ENCODE measurements around the gene RAB11FIP4. TPM values are rescaled to one million over a fixed set of nuclear protein-coding genes. Genes with fewer than 3 reads are reported as not detected.

Gene RAB11FIP4
- total RNA-seq, 1 donor from 2014 or later, result 4.9 TPM

DNA sequence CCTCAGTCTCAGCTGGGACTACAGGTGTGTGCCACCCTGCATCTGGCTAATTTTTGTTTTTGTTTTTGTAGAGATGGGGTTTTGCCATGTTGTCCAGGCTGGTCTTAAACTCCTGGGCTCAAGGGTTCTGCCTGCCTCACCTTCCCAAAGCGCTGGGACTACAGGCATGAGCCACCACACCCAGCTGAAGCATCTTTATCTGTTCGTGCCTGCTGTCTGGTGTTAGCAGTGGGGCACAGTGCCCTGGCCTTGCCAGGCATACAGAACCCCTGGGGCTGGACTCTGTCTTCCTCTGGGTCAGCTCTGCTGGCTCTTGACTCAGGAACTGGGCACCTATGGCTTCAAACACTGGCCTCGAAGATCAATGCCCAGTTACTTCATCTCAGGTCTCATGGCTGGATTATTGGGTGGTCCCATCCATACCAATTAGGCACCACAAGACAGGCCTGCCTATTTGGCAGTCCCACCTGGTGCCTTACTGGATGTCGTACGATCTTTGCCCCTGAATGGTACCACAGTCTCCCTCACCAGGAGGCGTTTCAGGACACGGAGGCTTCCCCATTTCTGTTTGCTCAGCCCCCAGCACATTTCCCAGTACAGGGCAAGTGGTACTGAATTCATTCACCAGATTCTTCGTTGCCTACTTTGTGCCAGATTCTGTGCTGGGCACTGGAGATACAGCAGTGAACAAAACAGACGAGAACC is 99.3 kb downstream of the RAB11FIP4 start:
- intact Hi-C loops (cut with DNase I), result no loop called here
- DNase-seq (ENCODE audit: low spot score), result no peak

DNA sequence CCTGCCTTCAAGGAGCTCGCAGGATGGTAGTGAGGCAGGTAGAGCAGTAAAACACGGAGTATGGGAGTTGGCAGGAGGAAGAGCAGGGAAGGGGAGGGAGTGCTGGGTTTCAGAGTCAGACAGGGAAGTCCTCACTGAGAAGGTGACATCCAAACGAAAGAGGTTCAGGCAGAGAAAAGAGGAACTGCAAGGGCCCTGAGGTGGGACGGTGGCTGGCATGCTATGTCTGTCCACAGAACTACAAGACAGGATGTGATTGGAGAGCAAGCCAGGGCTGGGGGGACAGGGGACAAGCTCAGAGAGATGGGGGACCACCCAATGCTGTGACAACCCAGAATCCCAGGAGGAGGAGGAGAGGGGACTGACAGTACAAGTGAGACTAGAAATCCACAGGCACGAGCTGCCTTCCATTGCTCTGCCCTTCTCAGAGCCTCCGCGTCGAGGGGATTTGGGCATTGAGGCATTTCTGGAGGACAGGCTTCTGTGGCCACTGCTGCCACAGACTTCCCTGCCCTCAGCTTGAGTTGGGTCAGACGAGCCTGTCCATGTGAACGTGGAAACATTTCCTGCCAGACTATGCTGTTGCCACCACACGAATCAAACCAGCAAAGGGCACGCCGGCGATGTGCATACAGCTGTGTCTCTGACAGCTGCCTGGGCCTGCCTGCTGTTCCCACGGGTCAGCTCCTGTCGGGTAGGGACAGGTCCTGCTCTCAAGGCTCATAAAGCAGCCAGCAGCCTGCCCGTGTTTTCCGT is 100.1 kb downstream of the RAB11FIP4 start:
- intact Hi-C loops (cut with DNase I), result no loop called here
- DNase-seq (ENCODE audit: low spot score), result no peak

DNA sequence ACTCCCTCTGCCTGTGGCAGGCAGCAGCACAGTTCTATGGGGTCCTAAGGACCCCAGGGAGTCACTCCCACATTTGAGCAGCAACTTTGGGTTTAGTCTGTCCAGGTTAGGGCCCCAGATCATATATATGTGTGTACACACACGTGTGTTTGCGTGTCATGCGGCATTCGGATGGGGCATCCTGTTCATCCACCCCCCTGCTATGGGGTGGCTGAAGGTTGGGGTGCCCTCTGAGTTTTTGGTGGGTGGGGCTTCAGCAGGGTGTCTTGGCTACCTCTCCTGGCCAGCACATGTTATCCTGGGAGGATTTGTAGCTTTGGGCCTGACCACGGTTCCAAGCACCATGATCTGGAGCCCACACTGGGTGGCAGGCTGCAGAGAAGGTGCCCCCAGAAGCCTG is 100.7 kb downstream of the RAB11FIP4 start:
- intact Hi-C loops (cut with DNase I), result no loop called here
- DNase-seq (ENCODE audit: low spot score), result no peak

DNA sequence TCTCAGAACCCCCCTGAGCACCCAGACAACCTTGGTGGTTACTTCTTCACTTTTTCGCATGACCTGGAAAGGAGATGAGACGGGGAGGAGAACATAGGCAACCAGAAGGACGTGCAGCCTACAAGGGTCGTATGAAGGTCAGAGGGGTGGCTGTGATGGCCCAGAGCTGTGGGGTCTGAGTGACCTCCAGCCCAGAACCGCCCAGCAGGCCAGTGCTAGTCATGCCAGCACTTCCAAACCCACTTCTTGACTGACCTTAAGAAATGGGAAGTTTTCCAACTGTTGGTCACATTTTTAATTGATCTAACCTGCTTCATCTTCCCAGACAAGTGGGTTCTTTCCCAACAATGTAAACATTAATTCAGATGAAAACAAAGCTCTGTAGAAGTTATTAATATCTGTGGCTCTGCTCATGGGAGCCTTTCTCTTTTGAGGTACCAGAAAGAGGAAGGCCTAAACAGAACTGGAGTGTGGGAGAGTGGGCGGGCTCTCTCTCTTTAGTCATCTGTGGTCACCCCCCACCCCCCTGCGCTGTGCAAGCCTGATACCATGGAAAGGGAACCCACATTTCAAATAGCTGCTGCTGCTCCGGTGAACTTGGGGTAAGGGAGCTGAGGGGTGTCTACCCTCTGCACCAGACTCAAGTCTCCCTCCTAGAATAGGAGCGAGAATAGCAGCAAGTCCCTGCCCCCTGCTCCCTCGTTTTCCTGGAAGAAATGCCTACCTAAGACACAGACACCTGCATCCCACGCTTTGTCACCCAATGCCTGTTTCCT is 101.6 kb downstream of the RAB11FIP4 start:
- DNase-seq (ENCODE audit: low spot score), result peak; percentile 88

DNA sequence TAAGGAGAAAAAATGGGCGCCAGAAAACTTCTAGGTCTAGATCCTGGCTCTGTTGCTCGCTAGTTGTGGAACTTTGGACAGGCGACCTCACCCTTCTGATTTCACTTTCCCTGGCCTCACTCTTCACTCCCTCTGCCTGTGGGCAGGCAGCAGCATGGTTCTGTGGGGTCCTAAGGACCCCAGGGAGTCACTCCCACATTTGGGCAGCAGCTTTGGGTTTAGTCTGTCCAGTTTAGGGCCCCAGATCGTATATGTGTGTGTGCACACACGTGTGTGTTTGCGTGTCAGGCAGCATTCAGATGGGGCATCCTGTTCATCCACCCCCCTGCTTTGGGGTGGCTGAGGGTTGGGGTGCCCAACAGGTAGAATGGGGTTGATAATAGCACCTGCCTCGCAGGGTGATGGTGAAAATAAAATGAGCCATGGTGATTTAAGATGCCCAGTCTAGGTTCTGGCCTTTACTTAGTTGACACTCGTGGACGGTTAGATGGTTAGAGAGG is 102.2 kb downstream of the RAB11FIP4 start:
- intact Hi-C loops (cut with DNase I), result no loop called here
- DNase-seq (ENCODE audit: low spot score), result no peak

More for the DNA sequence above, 101.6 kb downstream of the RAB11FIP4 start:
- intact Hi-C loops (cut with DNase I), result no loop called here

GRCh38 chr17:31494259-31495021 is 103.0 kb downstream of the RAB11FIP4 start:
- no peak for DNase-seq (ENCODE audit: low spot score)
- intact Hi-C loops (cut with DNase I), result no loop called here

DNA sequence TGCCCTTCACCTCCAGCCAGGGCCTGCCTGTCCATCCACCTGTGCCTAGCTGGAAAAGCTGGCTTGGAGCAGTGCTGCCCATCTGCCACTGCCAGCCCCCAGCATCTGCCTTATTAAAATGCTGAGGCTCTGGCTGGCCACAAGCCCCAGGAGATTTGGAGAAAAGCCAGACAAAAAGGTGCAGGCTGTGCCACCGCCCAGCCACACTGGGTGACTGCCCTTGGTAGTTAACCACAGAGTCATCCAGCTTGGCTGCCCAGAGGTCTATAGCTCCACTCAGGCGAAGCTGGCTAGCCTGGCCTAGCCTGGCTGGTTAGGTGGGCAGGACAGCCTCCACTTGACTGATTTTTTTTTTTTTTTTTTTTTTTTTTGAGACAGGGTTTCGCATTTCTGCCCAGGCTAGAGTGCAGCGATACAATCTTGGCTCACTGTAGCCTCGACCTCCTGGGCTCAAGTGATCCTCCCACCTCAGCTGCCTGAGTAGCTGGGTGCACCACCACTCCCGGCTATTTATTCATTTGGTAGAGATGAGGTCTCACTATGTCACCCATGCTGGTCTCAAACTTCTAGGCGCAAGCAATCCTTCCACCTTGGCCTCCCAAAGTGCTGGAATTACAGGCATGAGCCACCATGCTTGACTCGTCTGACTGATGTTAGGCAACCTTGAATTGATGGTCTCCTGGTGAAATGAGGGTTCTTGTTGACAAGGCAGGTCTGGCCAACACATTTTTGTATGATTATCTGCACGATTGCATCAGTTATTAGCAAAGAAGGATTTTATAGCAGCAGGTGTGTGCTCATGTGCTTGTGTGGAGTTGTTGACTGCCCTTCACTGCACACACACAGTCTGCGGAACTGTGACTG is 103.8 kb downstream of the RAB11FIP4 start:
- no peak for DNase-seq (ENCODE audit: low spot score)
- intact Hi-C loops (cut with DNase I), result no loop called here

- DNase-seq (ENCODE audit: low spot score), result no peak
These were observed 104.6 kb downstream of the RAB11FIP4 start for GRCh38 chr17:31496097-31496496.

DNA sequence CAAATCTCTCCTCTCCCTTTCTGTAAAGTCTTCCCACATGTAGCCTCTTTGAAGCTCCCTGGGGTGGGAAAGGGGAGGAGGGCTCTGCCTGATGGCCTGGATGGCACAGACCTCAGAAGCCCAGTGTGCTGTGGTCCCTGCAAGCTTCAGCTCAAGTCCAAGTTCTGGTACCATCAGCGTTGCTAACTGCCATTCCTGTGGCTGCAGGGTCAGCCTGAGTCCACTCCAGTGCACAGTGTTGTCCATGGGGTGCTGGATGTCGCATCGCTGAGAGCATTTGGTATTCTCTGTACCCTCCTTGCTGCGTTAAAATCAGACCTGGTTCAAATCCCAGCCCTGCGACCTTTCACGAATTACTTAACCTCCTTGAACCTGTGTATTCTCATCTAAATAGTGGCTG is 105.1 kb downstream of the RAB11FIP4 start:
- intact Hi-C loops (cut with DNase I), result no loop called here
- no peak for DNase-seq (ENCODE audit: low spot score)

More at GRCh38 chr17:31496097-31496496, 104.6 kb downstream of the RAB11FIP4 start:
- intact Hi-C loops (cut with DNase I), result no loop called here

DNA sequence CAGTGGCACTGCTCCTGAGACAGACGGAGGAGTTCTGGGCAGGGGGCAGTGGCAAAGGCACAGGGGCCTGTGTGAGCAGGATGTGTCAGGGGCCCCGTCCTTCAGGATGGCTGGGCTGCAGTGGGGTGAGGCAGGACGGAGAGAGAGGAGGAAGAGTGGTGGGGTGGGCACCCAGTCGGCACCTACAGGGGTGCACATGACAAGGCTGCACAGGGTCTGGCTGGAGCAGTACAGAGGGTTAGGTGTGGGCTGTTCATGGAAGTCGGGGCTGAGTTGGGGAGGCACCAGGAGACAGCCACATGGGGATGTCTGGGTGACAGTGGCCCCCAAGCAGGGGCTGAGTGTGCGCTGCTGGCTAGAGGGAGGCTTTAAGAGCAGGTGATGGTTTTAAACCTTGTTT is 106.0 kb downstream of the RAB11FIP4 start:
- intact Hi-C loops (cut with DNase I), result no loop called here
- no peak for DNase-seq (ENCODE audit: low spot score)

- no peak for DNase-seq (ENCODE audit: low spot score)
- intact Hi-C loops (cut with DNase I), result no loop called here
These were observed 106.7 kb downstream of the RAB11FIP4 start for GRCh38 chr17:31497994-31498826.

GRCh38 chr17:31499771-31500554 is 108.5 kb downstream of the RAB11FIP4 start:
- intact Hi-C loops (cut with DNase I), result no loop called here
- DNase-seq (ENCODE audit: low spot score), result peak; percentile 83

- no peak for DNase-seq (ENCODE audit: low spot score)
- intact Hi-C loops (cut with DNase I), result no loop called here
These were observed 115.0 kb downstream of the RAB11FIP4 start for GRCh38 chr17:31506517-31506916.

DNA sequence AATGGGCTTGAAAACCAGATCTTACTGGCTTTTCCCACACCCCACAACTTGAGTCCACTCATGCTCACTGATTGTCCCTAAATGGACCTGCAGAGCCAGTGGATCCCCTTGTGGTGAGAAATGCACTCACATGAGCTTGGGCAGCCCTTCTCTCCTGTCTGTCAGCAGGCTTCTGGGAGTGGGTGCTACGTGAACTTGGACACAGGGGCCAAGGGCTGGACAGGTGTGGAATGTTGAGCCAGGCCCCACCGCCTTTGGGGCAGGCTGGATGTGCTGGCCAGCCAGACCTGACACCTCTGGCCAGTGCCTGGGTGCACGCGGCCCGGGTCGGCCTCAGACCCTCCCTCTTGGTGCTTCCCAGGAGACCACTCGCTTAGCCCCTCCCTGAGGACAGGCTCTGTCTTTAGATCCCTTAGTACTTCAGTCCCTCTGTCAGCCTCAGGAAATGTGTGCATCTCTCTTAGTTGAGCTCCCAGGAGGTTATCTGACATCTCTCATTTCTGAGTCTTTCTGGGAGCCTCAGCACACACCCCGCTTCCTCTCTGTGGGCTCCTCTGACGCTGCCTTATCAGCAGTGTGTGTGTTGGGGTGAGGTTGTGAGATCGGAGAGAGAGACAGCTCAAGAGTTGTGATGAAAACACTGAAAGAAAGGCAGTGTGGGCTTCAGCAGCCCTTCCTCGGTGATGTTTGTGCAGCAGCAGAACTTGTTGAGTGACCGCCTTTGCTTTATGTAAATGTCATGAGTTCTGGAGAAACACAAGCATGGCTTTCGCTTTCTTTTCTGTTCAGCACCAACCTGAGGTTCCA is 117.0 kb downstream of the RAB11FIP4 start:
- DNase-seq (ENCODE audit: low spot score), result no peak
- intact Hi-C loops (cut with DNase I), result no loop called here

DNA sequence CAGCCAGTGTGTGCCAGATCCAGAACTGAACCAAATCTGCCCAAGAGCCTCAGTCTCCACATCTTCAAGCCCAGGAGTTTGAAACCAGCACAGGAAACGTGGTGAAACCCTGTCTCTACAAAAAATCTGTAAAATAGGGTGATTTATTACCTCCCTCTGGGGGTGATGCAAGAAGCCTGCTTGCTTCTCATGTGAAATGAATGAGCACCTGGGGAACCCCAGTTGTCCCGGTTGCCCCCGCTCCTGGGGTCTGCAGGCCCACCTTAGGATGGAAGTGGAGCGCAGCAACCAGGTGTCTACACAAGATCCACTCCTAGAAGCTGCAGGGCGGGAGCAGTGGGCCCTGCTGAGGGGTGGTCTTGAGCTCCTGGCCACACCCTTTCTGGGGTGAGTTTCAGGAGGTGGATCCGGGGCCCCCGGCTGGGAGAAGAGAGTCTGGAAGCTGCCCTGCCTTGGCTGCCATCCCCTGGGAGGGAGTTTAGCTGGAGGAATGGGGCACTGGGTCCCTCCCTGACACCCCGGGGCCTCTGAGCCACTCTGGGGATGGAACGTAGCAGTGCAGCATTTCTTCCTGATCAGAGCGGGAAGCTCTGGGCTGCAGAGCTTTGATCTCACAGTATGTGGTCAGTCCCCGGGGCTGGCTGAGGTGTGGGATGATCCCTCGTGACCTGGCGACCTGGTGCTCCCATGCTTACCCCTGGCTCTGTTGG is 117.8 kb downstream of the RAB11FIP4 start:
- DNase-seq (ENCODE audit: low spot score), result no peak
- intact Hi-C loops (cut with DNase I), result no loop called here

- intact Hi-C loops (cut with DNase I), result no loop called here
- DNase-seq (ENCODE audit: low spot score), result no peak
These were observed 118.3 kb downstream of the RAB11FIP4 start for GRCh38 chr17:31509805-31510177.
